Common myeloid progenitor, CD34-positive (primary cell): ENCODE data around the gene TTC34.

ENCODE experiments used
- CTCF ChIA-PET: fragments of 350-600 bp; sonication (Branson Sonifier 250); formaldehyde crosslinking; loops from one replicate; lab custom pipeline; 2021; ENCODE audit warnings: antibody characterized with exemption; lab: Charles Lee
- POLR2A ChIA-PET: fragments of 350-600 bp; sonication (Branson Sonifier 250); formaldehyde crosslinking; loops from one replicate; lab custom pipeline; 2021; ENCODE audit warnings: antibody characterized with exemption; lab: Charles Lee
- DNase-seq, 3 donors: peaks; one replicate each; pipeline versions ENCODE4 v3.0.0 to v3.0.0-alpha.2; 2013
- H3K27ac ChIP-seq, 2 experiments: 1 replicate in 1 of 2; 2 replicates in 1 of 2; pipeline ENCODE4 v1.7.0; 2013; ENCODE audit warnings: inconsistent platforms in 2 of 2, low read length in 2 of 2, mild to moderate bottlenecking in 2 of 2, low read depth in 1 of 2, moderate library complexity in 1 of 2; ENCODE audit not compliant: severe bottlenecking in 2 of 2, insufficient read depth in 1 of 2, poor library complexity in 1 of 2
- H3K27me3 ChIP-seq, 5 experiments: replicated peaks in 2 of 5; 1 replicate in 3 of 5; 2 replicates in 2 of 5; pipeline versions ENCODE4 v1.6.1 to v1.7.0; 2013; ENCODE audit warnings: low read length in 4 of 5, mild to moderate bottlenecking in 2 of 5, moderate library complexity in 2 of 5, inconsistent platforms in 1 of 5; ENCODE audit not compliant: insufficient read depth in 5 of 5, control insufficient read depth in 4 of 5
- H3K36me3 ChIP-seq, 4 experiments: 1 replicate in 2 of 4; 2 replicates in 2 of 4; pipeline versions ENCODE4 v1.6.1 to v1.7.0; 2013; ENCODE audit warnings: low read length in 3 of 4, control low read depth in 1 of 4, mild to moderate bottlenecking in 1 of 4; ENCODE audit not compliant: control insufficient read depth in 4 of 4, insufficient read depth in 4 of 4
- H3K4me1 ChIP-seq, 4 experiments: 1 replicate in 3 of 4; 2 replicates in 1 of 4; pipeline versions ENCODE4 v1.6.1 to v1.7.1; 2013; ENCODE audit warnings: low read length in 3 of 4, mild to moderate bottlenecking in 3 of 4, control low read depth in 1 of 4, inconsistent platforms in 1 of 4, moderate library complexity in 1 of 4; ENCODE audit not compliant: control insufficient read depth in 4 of 4, insufficient read depth in 4 of 4; ENCODE audit errors: control extremely low read depth in 1 of 4
- H3K4me3 ChIP-seq, 7 experiments: 1 replicate in 4 of 7; 2 replicates in 3 of 7; pipeline versions ENCODE4 v1.5.1 to v1.7.0; 2013; ENCODE audit warnings: mild to moderate bottlenecking in 7 of 7, low read length in 6 of 7, moderate library complexity in 6 of 7, inconsistent platforms in 2 of 7, low read depth in 2 of 7, control low read depth in 1 of 7; ENCODE audit not compliant: insufficient read depth in 4 of 7, control insufficient read depth in 1 of 7; ENCODE audit errors: extremely low read depth in 1 of 7
- H3K9me3 ChIP-seq, 5 experiments: 1 replicate in 4 of 5; 2 replicates in 1 of 5; pipeline versions ENCODE4 v1.6.1 to v1.7.1; 2013; ENCODE audit warnings: low read length in 4 of 5, mild to moderate bottlenecking in 2 of 5, inconsistent platforms in 1 of 5, low read depth in 1 of 5, moderate library complexity in 1 of 5; ENCODE audit not compliant: control insufficient read depth in 4 of 5, insufficient read depth in 2 of 5; ENCODE audit errors: control extremely low read depth in 1 of 5
- WGBS: methylation state at CpG from one replicate; pipeline ENCODE4 v1.1.5; 2013; ENCODE audit not compliant: insufficient coverage; 5-methylcytosine and 5-hydroxymethylcytosine counted together

Gene TTC34

GRCh38 chr1:2591233-2591580, 210.3 kb downstream of the TTC34 start:
- Histone ChIP-seq H3K4me3 (no peak overlapping the region), H3K4me1 (peaks cover 0 to 30% (median 14%) of the 10 kb centered on the region in 4 experiments), H3K27ac (no peak overlapping the region), H3K27me3 (no peaks in the 10 kb centered on the region), H3K36me3 (peaks cover 0 to 13% (median 5%) of the 10 kb centered on the region in 4 experiments), H3K9me3 (no peaks in the 10 kb centered on the region)
- ChIA-PET CTCF (interaction anchor here (0.8 kb wide), 1 partner anchor 35 kb away, joined by 3 read pairs; the partner anchor contains the start of gene TNFRSF14), POLR2A (no interaction called here)
- no peak for DNase-seq
- WGBS = 100% methylated on average over 2 of the region's 5 CpGs

- POLR2A ChIA-PET = no interaction called here
- Histone ChIP-seq H3K36me3 (peaks cover 0 to 13% (median 5%) of the 10 kb centered on the region in 4 experiments), H3K4me3 (no peak overlapping the region), H3K4me1 (peaks cover 0 to 33% (median 17%) of the 10 kb centered on the region in 4 experiments), H3K9me3 (no peaks in the 10 kb centered on the region), H3K27me3 (no peaks in the 10 kb centered on the region), H3K27ac (no peak overlapping the region)
- no peak for DNase-seq
- CTCF ChIA-PET = interaction anchor here (1.4 kb wide), 1 partner anchor 29 kb away, joined by 7 read pairs; no protein-coding TSS in a partner anchor
- 95% methylated on average over 30 of the region's 31 CpGs for WGBS
Observed at GRCh38 chr1:2590233-2591141, 211.0 kb downstream of the TTC34 start.

GRCh38 chr1:2589431-2590232, 211.9 kb downstream of the TTC34 start:
- H3K9me3 ChIP-seq = no peaks in the 10 kb centered on the region
- CTCF ChIA-PET = interaction anchor here (1.4 kb wide), 1 partner anchor 28 kb away, joined by 7 read pairs; no protein-coding TSS in a partner anchor
- DNase-seq = no peak

GRCh38 chr1:2588661-2589430, 212.6 kb downstream of the TTC34 start:
- peaks cover 0 to 13% (median 5%) of the 10 kb centered on the region in 4 experiments for H3K36me3 ChIP-seq
- WGBS = 92% methylated on average over 21 of the region's 23 CpGs
- H3K9me3 ChIP-seq = no peaks in the 10 kb centered on the region
- POLR2A ChIA-PET = no interaction called here
- H3K27me3 ChIP-seq = no peaks in the 10 kb centered on the region
- CTCF ChIA-PET = no interaction called here
- no peak for DNase-seq
- H3K27ac ChIP-seq = no peak overlapping the region
- no peak overlapping the region for H3K4me3 ChIP-seq
- peaks cover 4 to 42% (median 32%) of the 10 kb centered on the region in 4 experiments for H3K4me1 ChIP-seq

More at GRCh38 chr1:2589431-2590232, 211.9 kb downstream of the TTC34 start:
- POLR2A ChIA-PET = no interaction called here
- peaks cover 0 to 13% (median 5%) of the 10 kb centered on the region in 4 experiments for H3K36me3 ChIP-seq
- H3K4me3 ChIP-seq = no peak overlapping the region
- 98% methylated on average over 21 of the region's 25 CpGs for WGBS
- peaks cover under 1 to 41% (median 26%) of the 10 kb centered on the region in 4 experiments for H3K4me1 ChIP-seq
- H3K27ac ChIP-seq = no peak overlapping the region
- H3K27me3 ChIP-seq = no peaks in the 10 kb centered on the region

- CTCF ChIA-PET = interaction anchor here (1.1 kb wide), 1 partner anchor 23 kb away, joined by 3 read pairs; no protein-coding TSS in a partner anchor
- 96% methylated on average over 19 of the region's 19 CpGs for WGBS
- Histone ChIP-seq H3K36me3 (peaks cover 0 to 13% (median 5%) of the 10 kb centered on the region in 4 experiments), H3K4me1 (peaks cover 4 to 41% (median 37%) of the 10 kb centered on the region in 4 experiments), H3K27me3 (no peaks in the 10 kb centered on the region), H3K4me3 (peak overlapping the region in 3 of 7 experiments; percentile 10 to 74 (median 74)), H3K27ac (no peak overlapping the region), H3K9me3 (no peaks in the 10 kb centered on the region)
- POLR2A ChIA-PET = no interaction called here
- no peak for DNase-seq
Observed at GRCh38 chr1:2587860-2588571, 213.5 kb downstream of the TTC34 start.
